HG03095 (cell line): ENCODE data around the gene POT1.

ENCODE experiments used
- ATAC-seq: cut with Tn5 transposase; IDR thresholded peaks from one replicate; pipeline ENCODE4 v1.9.1; 2021; ENCODE audit warnings: moderate library complexity; ENCODE audit not compliant: unreplicated experiment

The POT1 gene

DNA sequence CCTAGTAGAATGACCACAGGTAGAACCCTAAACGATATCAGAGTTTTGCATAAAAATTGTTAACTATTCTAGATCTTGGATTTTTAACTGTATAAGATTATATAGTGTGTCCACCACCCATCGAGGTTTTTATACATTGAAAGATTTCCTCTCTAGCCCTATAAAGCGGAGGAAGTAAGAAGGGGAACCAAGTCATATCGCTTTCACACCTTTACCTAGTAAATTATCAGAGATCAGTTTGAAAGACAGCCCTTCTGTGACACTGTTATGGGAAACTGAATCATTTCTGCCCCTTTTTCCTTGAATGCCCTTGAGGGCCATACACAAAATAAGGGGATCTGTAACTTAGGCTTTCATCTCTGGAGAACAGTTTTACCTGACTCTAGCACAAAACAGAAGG, 155.7 kb downstream of the POT1 start:
- no peak for ATAC-seq

GRCh38 chr7:124773339-124773738, 156.3 kb downstream of the POT1 start:
- no peak for ATAC-seq
